ENCODE data around the gene ZC3HAV1. TPM values are rescaled to one million over a fixed set of nuclear protein-coding genes. Genes with fewer than 3 reads are reported as not detected.

The ZC3HAV1 gene
- total and polyA plus RNA-seq, 9 of the 15 experiments (the other 6 are each of a cell fraction or from before 2014, with no cell fraction given), result 11.9 to 40.5 (median 23.9) TPM

DNA sequence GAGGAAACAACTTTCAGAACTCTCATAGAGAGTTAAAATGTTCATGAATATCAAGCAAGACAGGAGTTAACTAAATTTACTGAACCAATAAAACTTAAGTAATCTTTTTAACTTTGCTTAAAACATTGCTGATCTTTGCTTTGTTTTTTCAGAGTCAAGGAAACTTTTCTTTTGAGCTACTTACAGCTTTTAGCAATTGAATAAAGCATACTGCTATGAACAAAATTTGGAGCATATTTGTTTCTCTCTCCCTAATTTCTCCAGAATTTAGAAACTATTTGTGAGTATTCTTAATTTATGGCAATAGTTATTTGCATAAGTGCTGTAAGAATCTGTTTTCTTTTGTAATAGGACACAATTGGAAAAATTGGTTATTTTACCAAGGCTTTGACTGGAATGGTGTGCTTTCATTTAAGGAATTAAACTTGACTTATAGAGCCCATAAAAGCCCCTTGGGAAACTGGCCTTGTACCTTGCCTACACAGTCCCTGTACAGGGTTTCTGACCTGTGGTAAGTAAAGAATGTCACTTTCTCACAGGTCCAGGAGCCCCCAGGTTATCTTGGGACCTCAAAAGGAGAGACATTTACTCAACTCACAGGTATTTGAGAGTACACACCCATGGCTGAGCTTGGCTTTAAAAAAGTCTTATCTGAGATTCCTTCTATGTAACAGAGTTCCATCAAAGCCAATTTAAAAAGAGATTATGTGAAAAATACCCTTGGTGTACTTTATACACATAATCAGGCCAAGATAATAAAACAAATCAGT, 105.0 kb downstream of the ZC3HAV1 start:
- POLR2A ChIA-PET, result interaction anchor here (1.2 kb wide), 1 partner anchor 11 kb away, joined by 3 read pairs; no protein-coding TSS in a partner anchor
- Histone ChIP-seq H3K9me3 (replicated peaks; ENCODE audit: control insufficient read depth, insufficient read depth, low read depth, low read length) (0 out of 2 replicates have a peak, but pooled peaks cover 3% of the 10 kb centered on the region), H3K9me1 (ENCODE audit: control insufficient read depth, insufficient read depth, low read length) (no peaks in the 10 kb centered on the region), H2AFZ (ENCODE audit: low read depth, low read length) (no peak overlapping the region), H3K4me3 (no peak overlapping the region), H3K9ac (ENCODE audit: insufficient read depth in 1 of 2, low read depth in 2 of 2, low read length in 2 of 2) (no peak overlapping the region), H3K36me3 (ENCODE audit: control insufficient read depth, insufficient read depth, low read length) (no peaks in the 10 kb centered on the region), H3K27ac (ENCODE audit: extremely low read depth, low read depth, low read length) (no peak overlapping the region), H3K4me2 (ENCODE audit: insufficient read depth, low read length) (no peak overlapping the region), H3K4me1 (replicated peaks in 1 of 2; ENCODE audit: control insufficient read depth in 2 of 2, insufficient read depth in 2 of 2, low read length in 2 of 2) (no peaks in the 10 kb centered on the region), H3K27me3 (ENCODE audit: control insufficient read depth in 2 of 2, insufficient read depth in 2 of 2, low read length in 2 of 2) (peaks cover 0 to under 1% of the 10 kb centered on the region in 2 experiments; a peak in 3 of 5 replicates), H3K79me2 (ENCODE audit: control insufficient read depth, insufficient read depth, low read length) (no peaks in the 10 kb centered on the region), H4K20me1 (replicated peaks; ENCODE audit: control insufficient read depth, insufficient read depth, low read length) (no peaks in the 10 kb centered on the region)
- TF ChIP-seq TRIM28 (IDR thresholded peaks at IDR 0.05) (peak; percentile 72; the same call in 1 of the 2 replicates), CBX3 (IDR thresholded peaks at IDR 0.05; ENCODE audit: borderline replicate concordance in 1 of 2, low read length in 2 of 2) (peak in 1 of 2 experiments; percentile 75; a peak in 2 of 3 replicates), ZBTB34 (CRISPR knock-in tag; IDR thresholded peaks at IDR 0.05) (no peak), TRIM24 (IDR thresholded peaks at IDR 0.05) (peak in 1 of 2 experiments; percentile 41; a peak in 1 of 4 replicates), SLC30A9 (CRISPR knock-in tag; IDR thresholded peaks at IDR 0.05) (no peak), ZNF586 (CRISPR knock-in tag; conservative IDR thresholded peaks at IDR 0.05) (no peak)
- TF ChIP-seq, protein P1, sequence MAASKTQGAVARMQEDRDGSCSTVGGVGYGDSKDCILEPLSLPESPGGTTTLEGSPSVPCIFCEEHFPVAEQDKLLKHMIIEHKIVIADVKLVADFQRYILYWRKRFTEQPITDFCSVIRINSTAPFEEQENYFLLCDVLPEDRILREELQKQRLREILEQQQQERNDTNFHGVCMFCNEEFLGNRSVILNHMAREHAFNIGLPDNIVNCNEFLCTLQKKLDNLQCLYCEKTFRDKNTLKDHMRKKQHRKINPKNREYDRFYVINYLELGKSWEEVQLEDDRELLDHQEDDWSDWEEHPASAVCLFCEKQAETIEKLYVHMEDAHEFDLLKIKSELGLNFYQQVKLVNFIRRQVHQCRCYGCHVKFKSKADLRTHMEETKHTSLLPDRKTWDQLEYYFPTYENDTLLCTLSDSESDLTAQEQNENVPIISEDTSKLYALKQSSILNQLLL (CRISPR knock-in tag; IDR thresholded peaks at IDR 0.05; ENCODE audit: borderline replicate concordance), result no peak
- TF ChIP-seq, protein P2, sequence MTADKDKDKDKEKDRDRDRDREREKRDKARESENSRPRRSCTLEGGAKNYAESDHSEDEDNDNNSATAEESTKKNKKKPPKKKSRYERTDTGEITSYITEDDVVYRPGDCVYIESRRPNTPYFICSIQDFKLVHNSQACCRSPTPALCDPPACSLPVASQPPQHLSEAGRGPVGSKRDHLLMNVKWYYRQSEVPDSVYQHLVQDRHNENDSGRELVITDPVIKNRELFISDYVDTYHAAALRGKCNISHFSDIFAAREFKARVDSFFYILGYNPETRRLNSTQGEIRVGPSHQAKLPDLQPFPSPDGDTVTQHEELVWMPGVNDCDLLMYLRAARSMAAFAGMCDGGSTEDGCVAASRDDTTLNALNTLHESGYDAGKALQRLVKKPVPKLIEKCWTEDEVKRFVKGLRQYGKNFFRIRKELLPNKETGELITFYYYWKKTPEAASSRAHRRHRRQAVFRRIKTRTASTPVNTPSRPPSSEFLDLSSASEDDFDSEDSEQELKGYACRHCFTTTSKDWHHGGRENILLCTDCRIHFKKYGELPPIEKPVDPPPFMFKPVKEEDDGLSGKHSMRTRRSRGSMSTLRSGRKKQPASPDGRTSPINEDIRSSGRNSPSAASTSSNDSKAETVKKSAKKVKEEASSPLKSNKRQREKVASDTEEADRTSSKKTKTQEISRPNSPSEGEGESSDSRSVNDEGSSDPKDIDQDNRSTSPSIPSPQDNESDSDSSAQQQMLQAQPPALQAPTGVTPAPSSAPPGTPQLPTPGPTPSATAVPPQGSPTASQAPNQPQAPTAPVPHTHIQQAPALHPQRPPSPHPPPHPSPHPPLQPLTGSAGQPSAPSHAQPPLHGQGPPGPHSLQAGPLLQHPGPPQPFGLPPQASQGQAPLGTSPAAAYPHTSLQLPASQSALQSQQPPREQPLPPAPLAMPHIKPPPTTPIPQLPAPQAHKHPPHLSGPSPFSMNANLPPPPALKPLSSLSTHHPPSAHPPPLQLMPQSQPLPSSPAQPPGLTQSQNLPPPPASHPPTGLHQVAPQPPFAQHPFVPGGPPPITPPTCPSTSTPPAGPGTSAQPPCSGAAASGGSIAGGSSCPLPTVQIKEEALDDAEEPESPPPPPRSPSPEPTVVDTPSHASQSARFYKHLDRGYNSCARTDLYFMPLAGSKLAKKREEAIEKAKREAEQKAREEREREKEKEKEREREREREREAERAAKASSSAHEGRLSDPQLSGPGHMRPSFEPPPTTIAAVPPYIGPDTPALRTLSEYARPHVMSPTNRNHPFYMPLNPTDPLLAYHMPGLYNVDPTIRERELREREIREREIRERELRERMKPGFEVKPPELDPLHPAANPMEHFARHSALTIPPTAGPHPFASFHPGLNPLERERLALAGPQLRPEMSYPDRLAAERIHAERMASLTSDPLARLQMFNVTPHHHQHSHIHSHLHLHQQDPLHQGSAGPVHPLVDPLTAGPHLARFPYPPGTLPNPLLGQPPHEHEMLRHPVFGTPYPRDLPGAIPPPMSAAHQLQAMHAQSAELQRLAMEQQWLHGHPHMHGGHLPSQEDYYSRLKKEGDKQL (CRISPR knock-in tag; IDR thresholded peaks at IDR 0.05; ENCODE audit: borderline replicate concordance), result no peak
- TF ChIP-seq, protein P3, sequence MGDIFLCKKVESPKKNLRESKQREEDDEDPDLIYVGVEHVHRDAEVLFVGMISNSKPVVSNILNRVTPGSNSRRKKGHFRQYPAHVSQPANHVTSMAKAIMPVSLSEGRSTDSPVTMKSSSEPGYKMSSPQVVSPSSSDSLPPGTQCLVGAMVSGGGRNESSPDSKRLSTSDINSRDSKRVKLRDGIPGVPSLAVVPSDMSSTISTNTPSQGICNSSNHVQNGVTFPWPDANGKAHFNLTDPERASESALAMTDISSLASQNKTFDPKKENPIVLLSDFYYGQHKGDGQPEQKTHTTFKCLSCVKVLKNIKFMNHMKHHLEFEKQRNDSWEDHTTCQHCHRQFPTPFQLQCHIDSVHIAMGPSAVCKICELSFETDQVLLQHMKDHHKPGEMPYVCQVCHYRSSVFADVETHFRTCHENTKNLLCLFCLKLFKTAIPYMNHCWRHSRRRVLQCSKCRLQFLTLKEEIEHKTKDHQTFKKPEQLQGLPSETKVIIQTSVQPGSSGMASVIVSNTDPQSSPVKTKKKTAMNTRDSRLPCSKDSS (IDR thresholded peaks at IDR 0.05; ENCODE audit: low read depth, partially characterized antibody), result peak; percentile 23
- FAIRE-seq (no peak), ATAC-seq (no peak), DNase-seq (ENCODE audit: extremely low read depth in 1 of 4, low spot score in 3 of 4) (no peak)
- in situ Hi-C loops (cut with MboI), result no loop called here
- CTCF ChIA-PET (ENCODE audit: low intra/inter-chr PET ratio), result no interaction called here
- BruUV-seq (replicated peaks), result no TSS peak
- intact Hi-C loops (cut with micrococcal nuclease), result no loop called here

All from K562 (cell line).